Endothelial cell of umbilical vein (primary cell): ENCODE data around the gene MATN1. TPM values are rescaled to one million over a fixed set of nuclear protein-coding genes. Genes with fewer than 3 reads are reported as not detected.

Source experiments
- BruUV-seq: library from RNA; stranded (reverse); fragments of 400-500 nt; replicated peaks from 2 replicates; lab custom pipeline; 2021; lab: Mats Ljungman, UMichigan
- CTCF ChIA-PET: fragments of 300-600, 350-600 bp; sonication (Branson Sonifier 250); formaldehyde crosslinking; loops from one replicate; lab custom pipeline; 2021; ENCODE audit warnings: antibody characterized with exemption, inconsistent platforms; lab: Charles Lee
- POLR2A ChIA-PET: fragments of 300-600, 350-600 bp; sonication (Branson Sonifier 250); formaldehyde crosslinking; loops from one replicate; lab custom pipeline; 2021; ENCODE audit warnings: antibody characterized with exemption, inconsistent platforms; lab: Charles Lee
- DNase-seq: peaks from one replicate; pipeline ENCODE4 v3.0.0-alpha.2; 2011; ENCODE audit warnings: low read depth, low spot score
- FAIRE-seq: peaks from 2 replicates; lab custom pipeline; 2011; peaks lifted over from hg19 to GRCh38; lab: Jason Lieb, UNC
- H2AFZ ChIP-seq: 2 replicates; pipeline ENCODE4 v1.6.0; 2012; ENCODE audit warnings: low read depth, low read length, control low read depth, inconsistent platforms
- H3K27ac ChIP-seq: 2 replicates; pipeline ENCODE4 v1.5.1; 2011; ENCODE audit warnings: low read depth, mild to moderate bottlenecking, control low read depth, low read length, moderate library complexity; ENCODE audit not compliant: insufficient read depth
- H3K27me3 ChIP-seq, 2 experiments: 2 replicates each; pipeline versions ENCODE4 v1.6.0 to v1.6.1; 2011; ENCODE audit warnings: low read length in 2 of 2, mixed read lengths in 1 of 2; ENCODE audit not compliant: control insufficient read depth in 2 of 2, insufficient read depth in 2 of 2
- H3K36me3 ChIP-seq, 2 experiments: 2 replicates in 1 of 2; 3 replicates in 1 of 2; pipeline ENCODE4 v1.5.1; 2011; ENCODE audit warnings: low read length in 2 of 2, mild to moderate bottlenecking in 1 of 2, moderate library complexity in 1 of 2; ENCODE audit not compliant: control insufficient read depth in 2 of 2, insufficient read depth in 2 of 2; ENCODE audit errors: extremely low read depth in 1 of 2
- H3K4me1 ChIP-seq: 3 replicates; pipeline ENCODE4 v1.5.1; 2011; ENCODE audit warnings: mild to moderate bottlenecking, low read length; ENCODE audit not compliant: control insufficient read depth, insufficient read depth; ENCODE audit errors: extremely low read depth
- H3K4me2 ChIP-seq: 2 replicates; pipeline ENCODE4 v1.6.1; 2011; ENCODE audit warnings: low read length, control low read depth, mixed read lengths; ENCODE audit not compliant: insufficient read depth
- H3K4me3 ChIP-seq, 3 experiments: fragments of 200-600 bp in 1 of 3; sonication (generic), shearing (Covaris generic) in 1 of 3; replicated peaks in 1 of 3; 2 replicates each; pipeline ENCODE4 v1.5.1; 2011 to 2016; ENCODE audit warnings: control low read depth in 3 of 3, low read length in 3 of 3, mild to moderate bottlenecking in 2 of 3, inconsistent platforms in 1 of 3, low read depth in 1 of 3, moderate library complexity in 1 of 3; ENCODE audit not compliant: insufficient read depth in 1 of 3
- H3K79me2 ChIP-seq: 2 replicates; pipeline ENCODE4 v1.6.0; 2012; ENCODE audit warnings: low read length, inconsistent platforms; ENCODE audit not compliant: control insufficient read depth, insufficient read depth
- H3K9ac ChIP-seq: replicated peaks from 2 replicates; pipeline ENCODE3; 2011; ENCODE audit warnings: low read length, control low read depth; ENCODE audit not compliant: insufficient read depth; ENCODE audit errors: extremely low read depth
- H3K9me1 ChIP-seq: replicated peaks from 3 replicates; pipeline ENCODE4 v1.6.0; 2011; ENCODE audit warnings: mild to moderate bottlenecking, low read length; ENCODE audit not compliant: control insufficient read depth, insufficient read depth; ENCODE audit errors: extremely low read depth
- H3K9me3 ChIP-seq: replicated peaks from 2 replicates; pipeline ENCODE4 v1.5.1; 2012; ENCODE audit warnings: low read length, inconsistent platforms; ENCODE audit not compliant: control insufficient read depth, insufficient read depth
- H4K20me1 ChIP-seq: replicated peaks from 2 replicates; pipeline ENCODE3; 2011; ENCODE audit warnings: mild to moderate bottlenecking, low read length; ENCODE audit not compliant: control insufficient read depth, insufficient read depth; ENCODE audit errors: extremely low read depth
- EZH2 ChIP-seq: IDR thresholded peaks from 2 replicates; pipeline ENCODE4 v1.6.1; 2012; ENCODE audit warnings: borderline replicate concordance, low read depth, mild to moderate bottlenecking, moderate library complexity, low read length, inconsistent platforms; ENCODE audit not compliant: severe bottlenecking
- FOS ChIP-seq: IDR thresholded peaks from 2 replicates; pipeline ENCODE4 v1.6.1; 2011; ENCODE audit warnings: mild to moderate bottlenecking, low read length, moderate library complexity, borderline replicate concordance; ENCODE audit not compliant: insufficient read depth
- GATA2 ChIP-seq: IDR thresholded peaks from 2 replicates; pipeline ENCODE4 v1.7.0; 2011; ENCODE audit warnings: low read depth, mild to moderate bottlenecking, moderate library complexity, mixed read lengths, low read length; ENCODE audit not compliant: insufficient read length, insufficient read depth
- JUN ChIP-seq: IDR thresholded peaks from 2 replicates; pipeline ENCODE4 v1.6.1; 2011; ENCODE audit warnings: borderline replicate concordance, low read depth; ENCODE audit not compliant: insufficient read length, insufficient read depth
- MYC ChIP-seq: IDR thresholded peaks from one replicate; pipeline ENCODE4 v1.6.1; 2011; ENCODE audit warnings: mild to moderate bottlenecking, low read depth, low read length
- POLR2A ChIP-seq: IDR thresholded peaks from 2 replicates; pipeline ENCODE4 v1.6.1; 2012; ENCODE audit warnings: low read depth, mild to moderate bottlenecking, control low read depth, low read length
- POLR2AphosphoS5 ChIP-seq: IDR thresholded peaks from 2 replicates; pipeline ENCODE4 v1.6.1; 2012; ENCODE audit warnings: low read depth, mild to moderate bottlenecking, control low read depth, low read length, moderate library complexity; ENCODE audit not compliant: insufficient read depth
- dilution Hi-C: fragments of 300-500 bp; cut with MboI; formaldehyde crosslinking; loops from one replicate; pipeline ENCODE4 v1.15.0; 2019; ENCODE audit warnings: low sequenced_read_pairs; ENCODE audit not compliant: extremely low pct_ligation_motif_present
- intact Hi-C: fragments of 100-400 bp; cut with micrococcal nuclease; formaldehyde crosslinking; loops from one replicate; pipeline ENCODE4 v1.10.0; 2022
- polyA plus RNA-seq, 4 experiments: library from polyadenylated mRNA; depleted of rRNA in 3 of 4; stranded (reverse) in 3 of 4; unstranded in 1 of 4; fragments of >200 nt; gene quantifications; 2 replicates each; pipeline versions ENCODE4 v1.2.1 to v1.2.3, GENCODE V29; 2011 to 2012; ENCODE audit warnings: missing spikeins in 1 of 4
- total RNA-seq: library from RNA; stranded (reverse); gene quantifications from 2 replicates; pipeline ENCODE4 v1.2.3, GENCODE V29; 2021
- TF ChIP-seq, protein P1 (sequence below), 2 donors: IDR thresholded peaks; 1 replicate in 1 of 2; 2 replicates in 1 of 2; pipeline ENCODE4 v1.5.1; 2011; ENCODE audit warnings: low read length in 2 of 2, mild to moderate bottlenecking in 2 of 2, moderate library complexity in 2 of 2, control low read depth in 1 of 2, inconsistent platforms in 1 of 2, low read depth in 1 of 2; ENCODE audit not compliant: insufficient read depth in 1 of 2; ENCODE audit errors: extremely low read depth in 1 of 2
- TF ChIP-seq, protein P2 (sequence below): IDR thresholded peaks from 2 replicates; pipeline ENCODE4 v1.6.1; 2011; ENCODE audit not compliant: insufficient read depth, insufficient read length

The MATN1 gene
- total and polyA plus RNA-seq, 2 donors (not counting 3 experiments of a cell fraction or from before 2014, with no cell fraction given): 0.29 to 0.36 TPM

DNA sequence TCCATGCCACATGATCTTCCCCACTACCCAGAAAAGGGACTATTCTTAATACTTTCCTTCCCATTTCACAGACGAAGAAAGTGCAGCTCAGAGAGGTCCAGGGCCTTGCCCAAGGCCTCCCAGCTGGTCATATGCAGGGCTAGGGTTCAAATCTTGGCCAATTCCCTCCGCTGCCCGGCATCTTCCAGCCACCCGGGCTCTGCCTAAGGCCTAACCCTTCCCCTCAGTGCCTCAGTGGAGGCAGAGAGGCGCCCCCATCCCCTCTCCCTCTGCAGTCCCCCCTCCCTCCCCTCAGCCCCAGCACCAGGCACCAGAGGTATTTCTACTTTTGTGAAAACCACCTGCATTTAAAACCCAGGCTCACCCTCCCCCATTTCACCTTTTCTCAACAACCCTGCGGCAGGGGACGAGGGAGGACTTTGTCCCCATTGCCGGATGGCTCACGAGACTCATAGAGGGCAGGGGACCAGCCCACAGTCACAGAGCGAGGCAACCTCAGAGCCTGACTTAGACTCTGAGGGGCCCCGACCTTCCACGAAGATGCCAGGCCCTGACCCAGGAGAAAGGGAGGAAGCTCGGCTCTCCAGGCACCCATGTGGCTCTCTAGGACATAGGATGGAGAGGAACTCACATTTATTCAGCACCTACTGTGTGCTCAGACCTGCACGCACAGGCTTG, 21.9 kb upstream of the MATN1 start:
- no peak for DNase-seq
- FAIRE-seq: no peak

DNA sequence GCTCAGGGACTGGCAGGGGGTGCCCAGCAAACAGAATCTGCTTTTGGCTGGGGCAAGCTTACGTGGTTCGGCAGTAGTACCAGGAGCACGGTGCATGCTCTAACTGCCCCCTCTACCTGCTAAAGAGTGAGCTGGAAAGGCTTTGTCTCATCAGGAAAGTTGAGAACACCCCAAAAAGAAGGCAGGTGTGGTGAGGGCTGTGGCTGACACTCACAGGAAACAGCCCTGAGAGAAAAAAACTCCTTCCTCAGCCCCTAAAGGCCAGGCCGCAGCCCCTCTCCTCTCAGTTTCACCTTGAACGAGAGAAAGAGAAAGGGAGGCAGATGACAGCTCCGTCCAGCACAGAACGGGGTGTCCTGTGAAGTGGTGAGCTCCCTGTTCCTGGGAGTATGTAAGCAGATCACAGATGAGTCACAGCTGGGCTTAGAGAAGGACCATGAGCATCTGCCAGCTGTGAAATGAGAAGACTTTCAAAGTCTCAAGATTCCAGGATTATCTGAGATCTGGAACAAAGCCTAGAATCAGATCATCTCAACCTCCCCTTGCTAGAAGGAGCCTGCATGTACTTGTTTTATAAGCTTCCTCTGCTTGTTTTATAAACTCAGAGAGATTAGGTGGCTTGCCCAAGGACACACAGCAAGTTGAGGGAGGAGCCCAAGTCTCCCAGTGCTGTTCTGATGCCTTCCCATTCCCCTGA, 20.8 kb upstream of the MATN1 start:
- no peaks in the 10 kb centered on the region for H3K36me3 ChIP-seq
- intact Hi-C loops (no loop called here), dilution Hi-C loops (no loop called here)
- no peaks in the 10 kb centered on the region for H3K27me3 ChIP-seq
- no peaks in the 10 kb centered on the region for H3K9me1 ChIP-seq
- H3K4me1 ChIP-seq: peaks cover 16% of the 10 kb centered on the region
- TF ChIP-seq MYC (no peak), FOS (no peak), EZH2 (no peak), GATA2 (no peak), POLR2AphosphoS5 (no peak), JUN (no peak), POLR2A (no peak)
- TF ChIP-seq, protein P1, sequence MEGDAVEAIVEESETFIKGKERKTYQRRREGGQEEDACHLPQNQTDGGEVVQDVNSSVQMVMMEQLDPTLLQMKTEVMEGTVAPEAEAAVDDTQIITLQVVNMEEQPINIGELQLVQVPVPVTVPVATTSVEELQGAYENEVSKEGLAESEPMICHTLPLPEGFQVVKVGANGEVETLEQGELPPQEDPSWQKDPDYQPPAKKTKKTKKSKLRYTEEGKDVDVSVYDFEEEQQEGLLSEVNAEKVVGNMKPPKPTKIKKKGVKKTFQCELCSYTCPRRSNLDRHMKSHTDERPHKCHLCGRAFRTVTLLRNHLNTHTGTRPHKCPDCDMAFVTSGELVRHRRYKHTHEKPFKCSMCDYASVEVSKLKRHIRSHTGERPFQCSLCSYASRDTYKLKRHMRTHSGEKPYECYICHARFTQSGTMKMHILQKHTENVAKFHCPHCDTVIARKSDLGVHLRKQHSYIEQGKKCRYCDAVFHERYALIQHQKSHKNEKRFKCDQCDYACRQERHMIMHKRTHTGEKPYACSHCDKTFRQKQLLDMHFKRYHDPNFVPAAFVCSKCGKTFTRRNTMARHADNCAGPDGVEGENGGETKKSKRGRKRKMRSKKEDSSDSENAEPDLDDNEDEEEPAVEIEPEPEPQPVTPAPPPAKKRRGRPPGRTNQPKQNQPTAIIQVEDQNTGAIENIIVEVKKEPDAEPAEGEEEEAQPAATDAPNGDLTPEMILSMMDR (IDR thresholded peaks at IDR 0.05; ENCODE audit: extremely low read depth in 1 of 2, insufficient read depth in 1 of 2, low read depth in 1 of 2, low read length in 2 of 2): no peak
- TF ChIP-seq, protein P2, sequence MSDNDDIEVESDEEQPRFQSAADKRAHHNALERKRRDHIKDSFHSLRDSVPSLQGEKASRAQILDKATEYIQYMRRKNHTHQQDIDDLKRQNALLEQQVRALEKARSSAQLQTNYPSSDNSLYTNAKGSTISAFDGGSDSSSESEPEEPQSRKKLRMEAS: no peak
- H2AFZ ChIP-seq: no peak overlapping the region
- no peaks in the 10 kb centered on the region for H4K20me1 ChIP-seq
- no peak for FAIRE-seq
- H3K4me2 ChIP-seq: no peak overlapping the region
- ChIA-PET CTCF (interaction anchor here (1.4 to 2.3 kb wide), 4 partner anchors 10 to 36 kb away, joined by 4 to 12 read pairs (median 11); partner anchors contain the start of gene LAPTM5), POLR2A (interaction anchor here (0.6 to 0.7 kb wide), 2 partner anchors 141 to 629 kb away, joined by 4 to 8 read pairs; partner anchors contain the start of gene FABP3)
- no peak for DNase-seq
- no peak overlapping the region for H3K9ac ChIP-seq
- H3K9me3 ChIP-seq: no peaks in the 10 kb centered on the region
- no peak overlapping the region for H3K4me3 ChIP-seq
- H3K27ac ChIP-seq: no peak overlapping the region
- H3K79me2 ChIP-seq: no peaks in the 10 kb centered on the region
- no TSS peak for BruUV-seq

More for the DNA sequence above, 21.9 kb upstream of the MATN1 start:
- dilution Hi-C loops (no loop called here), intact Hi-C loops (loop anchor here (1.0 kb wide), 1 partner anchor 11 kb away; no protein-coding TSS in a partner anchor)
- H3K9me1 ChIP-seq: no peaks in the 10 kb centered on the region
- H3K27ac ChIP-seq: no peak overlapping the region
- H3K36me3 ChIP-seq: no peaks in the 10 kb centered on the region
- ChIA-PET CTCF (interaction anchor here (0.7 to 1.8 kb wide), 6 partner anchors 9 to 38 kb away, joined by 3 to 10 read pairs (median 4); no protein-coding TSS in a partner anchor), POLR2A (no interaction called here)
- no peaks in the 10 kb centered on the region for H3K9me3 ChIP-seq
- no peaks in the 10 kb centered on the region for H4K20me1 ChIP-seq
- H3K79me2 ChIP-seq: peaks cover 3% of the 10 kb centered on the region
- TF ChIP-seq, protein P2: no peak
- TF ChIP-seq EZH2: no peak
- BruUV-seq: no TSS peak
- no peak overlapping the region for H3K4me3 ChIP-seq
- H2AFZ ChIP-seq: no peak overlapping the region
- peaks cover 16% of the 10 kb centered on the region for H3K4me1 ChIP-seq
- H3K4me2 ChIP-seq: no peak overlapping the region
- H3K27me3 ChIP-seq: no peaks in the 10 kb centered on the region
- no peak overlapping the region for H3K9ac ChIP-seq
